Left renal pelvis (tissue), 4 donors: ENCODE measurements around the gene KRT40. TPM values are rescaled to one million over a fixed set of nuclear protein-coding genes. Genes with fewer than 3 reads are reported as not detected.

Source experiments
- DNase-seq, 4 donors: peaks; one replicate each; pipeline ENCODE4 v3.0.0-alpha.2; 2013; ENCODE audit warnings: low read depth in 4 of 4, low spot score in 3 of 4
- polyA plus RNA-seq, 4 donors: library from polyadenylated mRNA; unstranded; fragments of 120-200 nt; gene quantifications; one replicate each; pipeline ENCODE4 v1.2.1, GENCODE V29; 2013; ENCODE audit not compliant: insufficient read length in 4 of 4

The KRT40 gene
- polyA plus RNA-seq, result under 1 TPM in 1 of 4 donors, not detected in 3; 0.07 TPM

GRCh38 chr17:40984226-40984625 lies at the start of gene KRT40:
KRT40 (minus strand) TSS chr17:40984326; CDS start chr17:40984273, 53 bp downstream.
- no peak for DNase-seq

GRCh38 chr17:41029633-41030245 lies 45.6 kb upstream of the KRT40 start, which contains the start of gene KRTAP1-4:
KRTAP1-4 (minus strand) TSS chr17:41030195; CDS start chr17:41030078, 117 bp downstream.
- no peak for DNase-seq

- DNase-seq, result no peak
These were observed 42.8 kb upstream of the KRT40 start, which contains the start of gene KRTAP1-5 for GRCh38 chr17:41026715-41027471. KRTAP1-5 (minus strand) TSS chr17:41027208; CDS start chr17:41027155, 53 bp downstream.

GRCh38 chr17:41024697-41025096 lies 40.6 kb upstream of the KRT40 start:
- DNase-seq, result no peak

- no peak for DNase-seq
These were observed 36.2 kb upstream of the KRT40 start for GRCh38 chr17:41020336-41020735.

GRCh38 chr17:41019415-41019814 lies 35.3 kb upstream of the KRT40 start:
- no peak for DNase-seq

- no peak for DNase-seq
These were observed 34.4 kb upstream of the KRT40 start for GRCh38 chr17:41018541-41018940.

GRCh38 chr17:41016578-41017215 lies 32.6 kb upstream of the KRT40 start:
- DNase-seq, result no peak

GRCh38 chr17:41015454-41015853 lies 31.3 kb upstream of the KRT40 start:
- no peak for DNase-seq

GRCh38 chr17:41013606-41014005 lies 29.5 kb upstream of the KRT40 start:
- DNase-seq, result no peak

- DNase-seq, result no peak
These were observed 29.1 kb upstream of the KRT40 start for GRCh38 chr17:41013181-41013580.

GRCh38 chr17:41012326-41013120 lies 28.4 kb upstream of the KRT40 start:
- no peak for DNase-seq

GRCh38 chr17:41010441-41010840 lies 26.3 kb upstream of the KRT40 start:
- no peak for DNase-seq

GRCh38 chr17:41009936-41010335 lies 25.8 kb upstream of the KRT40 start:
- DNase-seq, result no peak

- DNase-seq, result no peak
These were observed 25.2 kb upstream of the KRT40 start for GRCh38 chr17:41009301-41009760.

GRCh38 chr17:41008811-41009210 lies 24.7 kb upstream of the KRT40 start, which contains the start of gene KRTAP3-1:
KRTAP3-1 (minus strand) TSS chr17:41009128; CDS start chr17:41009074, 54 bp downstream.
- DNase-seq, result no peak

GRCh38 chr17:41004397-41004796 lies 20.3 kb upstream of the KRT40 start:
- no peak for DNase-seq

GRCh38 chr17:41003926-41004325 lies 19.8 kb upstream of the KRT40 start:
- no peak for DNase-seq

- DNase-seq, result no peak
These were observed 18.7 kb upstream of the KRT40 start for GRCh38 chr17:41002814-41003213.

GRCh38 chr17:41001795-41002194 lies 17.7 kb upstream of the KRT40 start:
- DNase-seq, result no peak
